MM.1S (cell line): ENCODE data around the gene DAAM1.

Source experiments
- DNase-seq: peaks from one replicate; pipeline ENCODE4 v3.0.0-alpha.2; 2015
- H2AFZ ChIP-seq: fragments of 300-600 bp; sonication (generic); 2 replicates; pipeline ENCODE4 v1.6.0; 2016; ENCODE audit warnings: antibody characterized with exemption, low read length
- H3F3A ChIP-seq: fragments of 300-600 bp; sonication (generic); 2 replicates; pipeline ENCODE4 v1.6.1; 2016; ENCODE audit warnings: mild to moderate bottlenecking, antibody characterized with exemption, low read length, moderate library complexity, mixed read lengths; ENCODE audit not compliant: insufficient read depth
- H3K27ac ChIP-seq: fragments of 300-600 bp; sonication (generic); 2 replicates; pipeline ENCODE4 v1.5.1; 2016; ENCODE audit warnings: mild to moderate bottlenecking, low read length
- H3K27me3 ChIP-seq: fragments of 300-600 bp; sonication (generic); replicated peaks from 2 replicates; pipeline ENCODE4 v1.6.0; 2016; ENCODE audit warnings: low read length; ENCODE audit not compliant: insufficient read depth
- H3K36me3 ChIP-seq: fragments of 300-600 bp; sonication (generic); replicated peaks from 2 replicates; pipeline ENCODE4 v1.6.1; 2016; ENCODE audit warnings: mild to moderate bottlenecking, low read length, mixed read lengths; ENCODE audit not compliant: insufficient read depth
- H3K4me1 ChIP-seq: fragments of 300-600 bp; sonication (generic); 2 replicates; pipeline ENCODE4 v1.6.1; 2016; ENCODE audit warnings: low read length, mixed read lengths
- H3K4me2 ChIP-seq: fragments of 300-600 bp; sonication (generic); 2 replicates; pipeline ENCODE4 v1.6.0; 2016; ENCODE audit warnings: low read depth, low read length
- H3K4me3 ChIP-seq: fragments of 300-600 bp; sonication (generic); 2 replicates; pipeline ENCODE4 v1.5.1; 2016; ENCODE audit warnings: low read length, mixed read lengths
- H3K79me2 ChIP-seq: fragments of 300-600 bp; sonication (generic); 2 replicates; pipeline ENCODE4 v1.6.1; 2016; ENCODE audit warnings: mixed run types, low read length, mixed read lengths
- H3K9ac ChIP-seq: fragments of 300-600 bp; sonication (generic); 2 replicates; pipeline ENCODE4 v1.6.1; 2016; ENCODE audit warnings: low read length, mixed read lengths
- H3K9me2 ChIP-seq: fragments of 300-600 bp; sonication (generic); replicated peaks from 2 replicates; pipeline ENCODE4 v1.6.1; 2016; ENCODE audit warnings: mild to moderate bottlenecking, low read length, mixed read lengths; ENCODE audit not compliant: insufficient read depth
- H3K9me3 ChIP-seq: fragments of 300-600 bp; sonication (generic); replicated peaks from 2 replicates; pipeline ENCODE4 v1.6.1; 2016; ENCODE audit warnings: mild to moderate bottlenecking, low read length, mixed read lengths; ENCODE audit not compliant: insufficient read depth
- H4K20me1 ChIP-seq: fragments of 300-600 bp; sonication (generic); 2 replicates; pipeline ENCODE4 v1.6.1; 2016; ENCODE audit warnings: mild to moderate bottlenecking, low read length, moderate library complexity, mixed read lengths; ENCODE audit not compliant: insufficient read depth
- EZH2 ChIP-seq: fragments of 300-600 bp; sonication (generic); optimal IDR thresholded peaks from 2 replicates; pipeline ENCODE3; 2017; ENCODE audit warnings: low read depth, mild to moderate bottlenecking, antibody characterized with exemption, low read length, mixed read lengths
- EZH2phosphoT487 ChIP-seq: fragments of 300-600 bp; sonication (generic); IDR thresholded peaks from 2 replicates; pipeline ENCODE4 v1.6.1; 2018; ENCODE audit warnings: antibody characterized with exemption, low read length
- TF ChIP-seq, protein P1 (sequence below): fragments of 300-600 bp; sonication (generic); IDR thresholded peaks from 2 replicates; pipeline ENCODE4 v1.5.1; 2016; ENCODE audit warnings: antibody characterized with exemption, low read length, mixed read lengths

DAAM1 gene

DNA sequence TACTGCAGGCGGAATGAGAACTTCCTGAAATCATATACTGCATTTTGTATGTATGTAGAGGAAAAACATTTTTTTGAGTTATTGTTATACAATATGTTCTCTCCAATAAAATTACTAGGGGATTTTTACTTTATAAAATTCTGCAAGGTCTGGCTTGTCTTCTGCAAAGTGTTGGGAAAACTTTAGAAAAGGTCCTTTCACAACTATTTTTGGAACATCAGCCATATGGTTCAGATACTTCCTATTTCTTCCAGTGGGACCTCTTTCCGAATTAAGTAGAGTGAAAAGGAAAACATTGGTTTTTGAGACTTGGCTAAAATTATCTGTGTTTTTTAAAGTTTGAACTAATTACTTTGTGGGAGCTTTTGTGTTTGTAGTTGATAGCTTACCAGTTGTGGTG is 52.7 kb downstream of the DAAM1 start:
- Histone ChIP-seq H3K4me2 (no peak overlapping the region), H3K4me3 (no peak overlapping the region), H3F3A (peaks cover 3% of the 10 kb centered on the region; the same call in 1 of the 2 replicates), H3K9me2 (no peaks in the 10 kb centered on the region), H3K36me3 (no peaks in the 10 kb centered on the region), H4K20me1 (no peaks in the 10 kb centered on the region), H3K9ac (no peak overlapping the region), H3K27me3 (no peaks in the 10 kb centered on the region), H3K4me1 (peaks cover 6% of the 10 kb centered on the region), H3K9me3 (no peaks in the 10 kb centered on the region), H2AFZ (no peak overlapping the region), H3K27ac (no peak overlapping the region), H3K79me2 (no peaks in the 10 kb centered on the region)
- DNase-seq = no peak
- TF ChIP-seq, protein P1, sequence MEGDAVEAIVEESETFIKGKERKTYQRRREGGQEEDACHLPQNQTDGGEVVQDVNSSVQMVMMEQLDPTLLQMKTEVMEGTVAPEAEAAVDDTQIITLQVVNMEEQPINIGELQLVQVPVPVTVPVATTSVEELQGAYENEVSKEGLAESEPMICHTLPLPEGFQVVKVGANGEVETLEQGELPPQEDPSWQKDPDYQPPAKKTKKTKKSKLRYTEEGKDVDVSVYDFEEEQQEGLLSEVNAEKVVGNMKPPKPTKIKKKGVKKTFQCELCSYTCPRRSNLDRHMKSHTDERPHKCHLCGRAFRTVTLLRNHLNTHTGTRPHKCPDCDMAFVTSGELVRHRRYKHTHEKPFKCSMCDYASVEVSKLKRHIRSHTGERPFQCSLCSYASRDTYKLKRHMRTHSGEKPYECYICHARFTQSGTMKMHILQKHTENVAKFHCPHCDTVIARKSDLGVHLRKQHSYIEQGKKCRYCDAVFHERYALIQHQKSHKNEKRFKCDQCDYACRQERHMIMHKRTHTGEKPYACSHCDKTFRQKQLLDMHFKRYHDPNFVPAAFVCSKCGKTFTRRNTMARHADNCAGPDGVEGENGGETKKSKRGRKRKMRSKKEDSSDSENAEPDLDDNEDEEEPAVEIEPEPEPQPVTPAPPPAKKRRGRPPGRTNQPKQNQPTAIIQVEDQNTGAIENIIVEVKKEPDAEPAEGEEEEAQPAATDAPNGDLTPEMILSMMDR = no peak
- TF ChIP-seq EZH2 (no peak), EZH2phosphoT487 (no peak)

DNA sequence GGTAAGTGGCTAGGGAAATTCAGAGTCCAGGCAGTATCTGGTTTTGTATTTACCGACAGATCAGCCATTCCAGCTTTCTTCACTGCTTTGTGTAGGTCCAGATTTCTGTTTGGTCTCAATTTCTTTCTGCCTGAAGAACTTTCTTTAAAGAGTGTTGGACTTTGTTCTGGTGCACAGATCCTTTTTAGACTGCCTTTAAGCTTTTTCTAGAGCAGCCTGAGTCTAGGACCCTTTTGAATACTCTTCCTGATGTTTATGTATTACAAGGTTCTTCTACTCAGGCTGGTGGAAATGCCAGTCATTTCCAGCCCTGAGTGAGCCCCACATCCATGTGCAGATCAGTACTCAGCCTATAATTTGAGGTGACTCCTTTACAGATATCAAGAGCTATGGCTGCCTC is 54.7 kb downstream of the DAAM1 start:
- TF ChIP-seq, protein P1 = no peak
- TF ChIP-seq EZH2phosphoT487 (no peak), EZH2 (no peak)
- H3K9me2 ChIP-seq = no peaks in the 10 kb centered on the region
- H3K27me3 ChIP-seq = no peaks in the 10 kb centered on the region
- no peak overlapping the region for H2AFZ ChIP-seq
- no peaks in the 10 kb centered on the region for H3K79me2 ChIP-seq
- no peaks in the 10 kb centered on the region for H3K9me3 ChIP-seq
- H3K4me1 ChIP-seq = peaks cover 12% of the 10 kb centered on the region
- no peak for DNase-seq
- H3K9ac ChIP-seq = no peak overlapping the region
- no peak overlapping the region for H3K4me3 ChIP-seq
- H3K36me3 ChIP-seq = no peaks in the 10 kb centered on the region
- no peak overlapping the region for H3K27ac ChIP-seq
- no peak overlapping the region for H3K4me2 ChIP-seq
- H3F3A ChIP-seq = peaks cover 6% of the 10 kb centered on the region; the same call in 1 of the 2 replicates
- H4K20me1 ChIP-seq = no peaks in the 10 kb centered on the region

DNA sequence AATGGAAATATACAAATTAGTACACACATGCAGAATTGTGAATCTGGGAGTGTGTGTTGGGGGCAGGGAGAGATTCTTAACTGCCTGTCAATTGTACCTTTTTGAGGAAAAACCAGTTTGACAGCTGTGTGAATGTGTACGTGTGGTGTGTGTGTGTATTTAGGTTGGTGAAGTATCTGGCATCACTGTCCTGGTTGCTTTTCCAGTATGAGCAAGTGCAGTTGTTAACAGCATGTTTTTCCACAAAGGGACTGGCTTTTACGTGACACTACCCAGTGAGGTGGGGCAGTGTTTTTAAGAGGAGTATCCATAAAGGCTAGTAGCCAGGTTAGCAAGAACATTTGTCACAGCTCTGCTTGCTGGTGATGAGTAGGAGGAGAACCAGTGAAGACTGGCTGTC is 56.1 kb downstream of the DAAM1 start:
- H3F3A ChIP-seq = peaks cover 6% of the 10 kb centered on the region; the same call in 1 of the 2 replicates
- H3K9me2 ChIP-seq = no peaks in the 10 kb centered on the region
- no peaks in the 10 kb centered on the region for H3K27me3 ChIP-seq
- TF ChIP-seq, protein P1 = no peak
- no peak for TF ChIP-seq EZH2phosphoT487
- TF ChIP-seq EZH2 = no peak
- H3K4me3 ChIP-seq = no peak overlapping the region
- H3K9me3 ChIP-seq = no peaks in the 10 kb centered on the region
- H3K36me3 ChIP-seq = no peaks in the 10 kb centered on the region
- H3K9ac ChIP-seq = no peak overlapping the region
- H3K4me1 ChIP-seq = peaks cover 12% of the 10 kb centered on the region
- no peak overlapping the region for H3K27ac ChIP-seq
- no peak for DNase-seq
- no peak overlapping the region for H3K4me2 ChIP-seq
- no peaks in the 10 kb centered on the region for H3K79me2 ChIP-seq
- no peaks in the 10 kb centered on the region for H4K20me1 ChIP-seq
- no peak overlapping the region for H2AFZ ChIP-seq
